OCI-LY3 (cell line): ENCODE results near the gene HES2.

ENCODE experiments used
- H2AFZ ChIP-seq: fragments of 200-600, 300-600 bp; shearing (Covaris generic); 2 replicates; pipeline ENCODE4 v1.6.0; 2014; ENCODE audit warnings: antibody characterized with exemption, low read depth, low read length
- H3K27ac ChIP-seq: fragments of 200-600, 300-600 bp; sonication (generic); 2 replicates; pipeline ENCODE4 v1.5.1; 2014; ENCODE audit warnings: mild to moderate bottlenecking, low read length, moderate library complexity, mixed read lengths
- H3K27me3 ChIP-seq: fragments of 200-600, 300-600 bp; sonication (generic); 2 replicates; pipeline ENCODE4 v1.6.1; 2014; ENCODE audit warnings: low read depth, low read length, mixed read lengths
- H3K36me3 ChIP-seq: fragments of 200-600, 300-600 bp; sonication (generic); replicated peaks from 2 replicates; pipeline ENCODE3; 2014; ENCODE audit warnings: low read depth, low read length, mixed read lengths
- H3K4me1 ChIP-seq: fragments of 300-600, 200-600 bp; sonication (generic); 2 replicates; pipeline ENCODE4 v1.6.1; 2014; ENCODE audit warnings: low read length, mixed read lengths
- H3K4me2 ChIP-seq: fragments of 200-600, 300-600 bp; sonication (generic); 2 replicates; pipeline ENCODE4 v1.6.1; 2014; ENCODE audit warnings: low read length, mixed read lengths
- H3K4me3 ChIP-seq: fragments of 300-600, 200-600 bp; sonication (generic); 2 replicates; pipeline ENCODE4 v1.5.1; 2014; ENCODE audit warnings: antibody characterized with exemption, mild to moderate bottlenecking, low read length, moderate library complexity
- H3K79me2 ChIP-seq: fragments of 300-600, 200-600 bp; shearing (Covaris generic); 2 replicates; pipeline ENCODE4 v1.6.1; 2014; ENCODE audit warnings: mild to moderate bottlenecking, low read length, mixed read lengths
- H3K9ac ChIP-seq: fragments of 300-600, 200-600 bp; shearing (Covaris generic); 2 replicates; pipeline ENCODE4 v1.6.0; 2014; ENCODE audit warnings: mild to moderate bottlenecking, low read length, moderate library complexity
- H3K9me3 ChIP-seq: fragments of 200-600, 300-600 bp; shearing (Covaris generic); 2 replicates; pipeline ENCODE4 v1.6.1; 2014; ENCODE audit warnings: low read length, mixed read lengths; ENCODE audit not compliant: insufficient read depth
- H4K20me1 ChIP-seq: fragments of 200-600, 300-600 bp; sonication (generic); 2 replicates; pipeline ENCODE4 v1.6.1; 2016; ENCODE audit warnings: low read length, mixed read lengths; ENCODE audit not compliant: insufficient read depth
- CTCF ChIP-seq: fragments of 200-600, 300-600 bp; sonication (generic); IDR thresholded peaks from 2 replicates; pipeline ENCODE4 v1.5.1; 2014; ENCODE audit warnings: antibody characterized with exemption, low read length, low read depth
- EZH2phosphoT487 ChIP-seq: fragments of 200-600 bp; shearing (Covaris generic); IDR thresholded peaks from 2 replicates; pipeline ENCODE4 v1.6.1; 2018; ENCODE audit warnings: antibody characterized with exemption, mixed run types, low read depth

Gene HES2

DNA sequence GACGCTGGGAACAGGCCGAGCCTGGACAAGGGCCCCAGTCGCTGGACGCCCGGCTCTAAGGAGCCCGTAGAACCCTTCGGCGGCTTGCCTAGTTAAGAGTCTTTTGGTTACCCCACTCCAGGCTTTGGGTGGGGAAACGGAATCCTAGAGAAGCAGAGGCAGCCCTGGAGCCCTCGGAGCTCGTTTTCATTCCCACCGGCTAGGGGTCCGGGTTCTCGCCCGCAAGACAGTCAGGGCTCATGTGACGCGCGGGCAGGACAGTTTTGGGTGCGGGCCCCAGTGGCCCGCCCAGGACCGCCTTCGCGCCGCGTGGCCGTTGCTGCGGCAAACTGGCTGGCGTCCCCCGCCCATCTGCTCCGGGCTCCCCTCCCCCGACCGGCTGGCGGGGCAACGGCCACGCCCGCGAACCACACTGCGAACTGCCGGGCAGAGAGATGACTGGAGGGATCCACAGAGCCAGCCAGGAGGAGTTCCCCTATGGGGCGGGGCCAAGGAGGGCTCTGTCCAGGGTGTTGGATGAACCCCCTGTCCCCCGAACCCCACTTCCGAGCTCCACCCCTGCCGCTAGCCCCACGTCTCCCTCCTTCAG is 829 bp upstream of the HES2 start:
- no peaks in the 10 kb centered on the region for H3K9me3 ChIP-seq
- H3K4me2 ChIP-seq, result no peak overlapping the region
- no peak overlapping the region for H3K4me3 ChIP-seq
- no peak overlapping the region for H3K9ac ChIP-seq
- H2AFZ ChIP-seq, result no peak overlapping the region
- TF ChIP-seq CTCF (no peak), EZH2phosphoT487 (no peak)
- H3K79me2 ChIP-seq, result no peaks in the 10 kb centered on the region
- no peaks in the 10 kb centered on the region for H4K20me1 ChIP-seq
- no peaks in the 10 kb centered on the region for H3K4me1 ChIP-seq
- H3K27me3 ChIP-seq, result no peaks in the 10 kb centered on the region
- H3K36me3 ChIP-seq, result no peaks in the 10 kb centered on the region
- no peak overlapping the region for H3K27ac ChIP-seq

DNA sequence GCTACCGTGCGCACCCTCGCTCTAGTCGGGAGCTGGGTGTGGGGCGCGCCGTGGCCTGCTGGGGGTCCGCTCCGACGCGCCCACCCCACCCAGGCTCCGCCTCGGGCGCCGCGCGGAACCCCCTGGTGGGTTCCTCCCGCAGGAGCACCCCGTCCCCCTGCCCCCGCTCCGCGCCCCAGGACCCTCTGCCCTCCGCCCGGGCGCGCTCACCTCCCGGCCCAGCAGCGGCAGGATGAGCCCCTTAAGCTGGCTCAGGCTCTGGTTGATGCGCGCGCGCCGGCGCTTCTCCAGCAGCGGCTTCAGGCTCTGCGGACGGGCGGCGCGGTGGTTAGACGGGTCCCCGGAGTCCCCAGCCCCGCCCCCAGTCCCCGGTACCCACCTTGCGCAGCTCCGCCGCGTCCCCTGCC is 319 bp downstream of the HES2 start:
- H3K4me2 ChIP-seq, result no peak overlapping the region

DNA sequence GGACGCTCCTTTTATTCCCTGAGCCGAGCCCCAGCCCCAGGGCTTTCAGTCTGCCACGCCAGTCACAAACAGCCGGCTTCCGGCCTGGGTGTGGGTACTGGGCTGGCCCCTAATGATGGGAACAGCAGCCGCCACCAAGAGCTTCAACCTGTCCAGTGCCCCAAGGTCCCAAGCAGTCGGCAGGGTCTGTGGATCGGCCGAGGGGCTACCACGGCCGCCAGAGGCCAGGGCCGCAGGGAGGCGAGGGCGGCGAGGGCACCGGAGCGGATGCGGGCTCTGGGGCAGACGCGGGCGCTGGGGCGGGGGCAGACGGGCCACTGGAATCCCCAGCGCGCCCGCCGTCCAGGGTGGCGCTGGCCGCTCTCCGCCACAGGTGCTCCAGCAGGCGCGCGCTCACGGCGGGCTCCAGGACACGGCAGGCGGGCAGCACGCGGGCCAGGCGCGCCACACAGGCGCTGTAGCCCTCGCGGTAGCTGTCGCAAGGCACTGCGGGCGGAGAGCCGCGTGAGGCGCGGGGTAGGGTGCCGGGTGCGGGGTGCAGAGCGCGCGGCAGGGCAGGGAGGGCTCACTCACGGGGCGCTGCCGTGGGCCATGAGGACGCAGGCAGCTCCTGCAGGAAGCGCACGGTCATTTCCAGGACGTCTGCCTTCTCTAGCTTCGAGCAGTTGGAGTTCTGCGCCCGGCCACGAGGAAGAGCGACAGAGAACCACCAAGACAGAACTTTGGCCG is 887 bp downstream of the HES2 start:
- Histone ChIP-seq H3K4me1 (peaks cover 5% of the 10 kb centered on the region; the same call in 1 of the 2 replicates), H3K9me3 (no peaks in the 10 kb centered on the region), H2AFZ (no peak overlapping the region), H3K27ac (no peak overlapping the region), H3K27me3 (no peaks in the 10 kb centered on the region), H3K9ac (no peak overlapping the region), H3K4me3 (no peak overlapping the region), H3K4me2 (no peak overlapping the region), H4K20me1 (no peaks in the 10 kb centered on the region), H3K79me2 (no peaks in the 10 kb centered on the region), H3K36me3 (no peaks in the 10 kb centered on the region)
- TF ChIP-seq CTCF, result no peak
- no peak for TF ChIP-seq EZH2phosphoT487

More for the DNA sequence above, 319 bp downstream of the HES2 start:
- no peak overlapping the region for H3K4me3 ChIP-seq
- H3K4me1 ChIP-seq, result peaks cover 4% of the 10 kb centered on the region; the same call in 1 of the 2 replicates
- H2AFZ ChIP-seq, result no peak overlapping the region
- H3K9ac ChIP-seq, result no peak overlapping the region
- no peaks in the 10 kb centered on the region for H3K9me3 ChIP-seq
- H3K27me3 ChIP-seq, result no peaks in the 10 kb centered on the region
- H4K20me1 ChIP-seq, result no peaks in the 10 kb centered on the region
- H3K36me3 ChIP-seq, result no peaks in the 10 kb centered on the region
- no peaks in the 10 kb centered on the region for H3K79me2 ChIP-seq
- TF ChIP-seq EZH2phosphoT487, result no peak
- no peak for TF ChIP-seq CTCF
- no peak overlapping the region for H3K27ac ChIP-seq

DNA sequence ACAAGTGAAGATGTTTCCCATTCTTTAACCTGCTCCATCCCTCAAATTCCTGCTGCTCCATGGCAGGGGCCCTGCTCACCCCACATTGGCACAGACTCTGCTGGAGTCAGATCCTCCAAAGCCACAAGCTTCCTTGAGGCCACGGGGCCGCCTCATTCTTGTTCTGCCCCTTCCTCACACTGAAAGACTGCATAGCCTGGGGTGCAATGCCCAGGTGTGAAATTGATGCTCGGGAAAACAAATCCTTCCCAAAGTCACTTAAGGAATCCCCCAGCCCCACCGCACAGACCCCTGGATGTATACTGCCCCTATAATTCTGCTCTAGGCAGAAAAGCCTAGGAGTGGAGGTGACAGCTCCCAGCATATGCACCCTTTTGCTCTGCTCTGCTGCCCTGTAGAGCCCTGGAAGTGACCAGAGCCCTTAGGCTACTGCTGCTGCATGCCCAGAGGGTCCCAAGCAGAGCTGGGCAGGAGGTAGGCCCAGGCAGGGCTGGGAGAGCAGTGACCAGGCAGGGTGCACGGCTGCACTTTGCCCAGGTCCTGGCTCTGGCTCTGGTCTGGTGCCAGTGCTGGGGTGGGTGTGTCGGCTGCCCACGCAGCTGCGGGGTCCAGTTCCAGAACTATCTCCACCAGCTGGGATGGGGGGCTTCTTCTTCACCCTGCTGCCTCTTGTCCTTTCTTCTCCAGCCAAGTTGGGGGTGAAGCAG is 1.6 kb downstream of the HES2 start:
- Histone ChIP-seq H3K4me3 (no peak overlapping the region), H4K20me1 (no peaks in the 10 kb centered on the region), H3K79me2 (no peaks in the 10 kb centered on the region), H3K27ac (no peak overlapping the region), H3K4me1 (peaks cover 5% of the 10 kb centered on the region; the same call in 1 of the 2 replicates), H2AFZ (no peak overlapping the region), H3K27me3 (no peaks in the 10 kb centered on the region), H3K9ac (no peak overlapping the region), H3K9me3 (no peaks in the 10 kb centered on the region), H3K4me2 (no peak overlapping the region), H3K36me3 (no peaks in the 10 kb centered on the region)
- no peak for TF ChIP-seq EZH2phosphoT487
- TF ChIP-seq CTCF, result no peak
